RWPE1 (cell line): ENCODE data around the gene CAMKV.

Experiments used
- CTCF ChIA-PET: fragments of 350-600 bp; sonication (Branson Sonifier 250); formaldehyde crosslinking; extraction: SDS; loops from one replicate; lab custom pipeline; 2021; lab: Yijun Ruan, JAX
- POLR2A ChIA-PET: fragments of 400-600 bp; formaldehyde crosslinking; extraction: SDS; loops from one replicate; lab custom pipeline; 2020; ENCODE audit warnings: antibody characterized with exemption; ENCODE audit not compliant: low non-redundant PET; lab: Yijun Ruan, JAX
- DNase-seq: peaks from one replicate; pipeline ENCODE4 v3.0.0; 2012; ENCODE audit warnings: low spot score
- H3K27ac ChIP-seq: fragments of 450-650 bp; 2 replicates; pipeline ENCODE4 v1.5.1; 2017
- CTCF ChIP-seq: fragments of 450-650 bp; conservative IDR thresholded peaks from 2 replicates; pipeline ENCODE4 v1.5.1; 2017; ENCODE audit warnings: low read depth, mild to moderate bottlenecking

Gene CAMKV

GRCh38 chr3:49872801-49873281 lies 3.1 kb upstream of the CAMKV start:
- no peak for TF ChIP-seq CTCF
- no peak overlapping the region for H3K27ac ChIP-seq
- no peak for DNase-seq
- POLR2A ChIA-PET = no interaction called here
- CTCF ChIA-PET = no interaction called here

- no peak overlapping the region for H3K27ac ChIP-seq
- no peak for TF ChIP-seq CTCF
- POLR2A ChIA-PET = no interaction called here
- CTCF ChIA-PET = interaction anchor here (0.6 kb wide), 2 partner anchors 26 to 191 kb away, joined by 3 to 5 read pairs; no protein-coding TSS in a partner anchor
- no peak for DNase-seq
Observed at GRCh38 chr3:49871531-49872153, 1.9 kb upstream of the CAMKV start.

GRCh38 chr3:49868862-49869466 lies 742 bp downstream of the CAMKV start:
- DNase-seq = no peak
- CTCF ChIA-PET = interaction anchor here (0.6 kb wide), 1 partner anchor 52 kb away, joined by 4 read pairs; no protein-coding TSS in a partner anchor
- TF ChIP-seq CTCF = no peak
- H3K27ac ChIP-seq = no peak overlapping the region
- POLR2A ChIA-PET = no interaction called here

GRCh38 chr3:49867871-49868321 lies 1.8 kb downstream of the CAMKV start:
- TF ChIP-seq CTCF = no peak
- no peak for DNase-seq
- POLR2A ChIA-PET = no interaction called here
- H3K27ac ChIP-seq = no peak overlapping the region
- CTCF ChIA-PET = no interaction called here

GRCh38 chr3:49867400-49867799 lies 2.3 kb downstream of the CAMKV start:
- ChIA-PET CTCF (no interaction called here), POLR2A (no interaction called here)
- TF ChIP-seq CTCF = no peak

GRCh38 chr3:49865198-49865784 lies 4.4 kb downstream of the CAMKV start:
- POLR2A ChIA-PET = interaction anchor here (0.6 kb wide), 1 partner anchor 62 kb away, joined by 9 read pairs; the partner anchor contains the start of gene INKA1
- no peak for DNase-seq
- CTCF ChIA-PET = no interaction called here
- H3K27ac ChIP-seq = no peak overlapping the region
- no peak for TF ChIP-seq CTCF

More at GRCh38 chr3:49867400-49867799, 2.3 kb downstream of the CAMKV start:
- no peak overlapping the region for H3K27ac ChIP-seq
- DNase-seq = no peak
